Duodenal mucosa (tissue), 2 donors: ENCODE results near the gene PARK7.
A peak's percentile ranks its signal among the peaks of the same experiment; 100 is the strongest.
"Not testable (repeated sequence)": the region's sequence is repeated elsewhere in the genome, so short reads cannot be mapped to it uniquely, and the experiment has no call there.

Source experiments
- H3K27ac ChIP-seq: one replicate; pipeline ENCODE4 v1.7.0; 2013; ENCODE audit warnings: low read depth, low read length
- H3K27me3 ChIP-seq, 2 donors: one replicate each; pipeline ENCODE4 v1.7.0; 2013; ENCODE audit warnings: low read length in 2 of 2, control low read depth in 1 of 2; ENCODE audit not compliant: insufficient read depth in 2 of 2, control insufficient read depth in 1 of 2
- H3K36me3 ChIP-seq, 2 donors: one replicate each; pipeline ENCODE4 v1.7.0; 2013; ENCODE audit warnings: low read length in 2 of 2, control low read depth in 1 of 2; ENCODE audit not compliant: insufficient read depth in 2 of 2, control insufficient read depth in 1 of 2
- H3K4me1 ChIP-seq, 2 donors: one replicate each; pipeline ENCODE4 v1.7.0; 2013; ENCODE audit warnings: low read length in 2 of 2, control low read depth in 1 of 2; ENCODE audit not compliant: insufficient read depth in 2 of 2, control insufficient read depth in 1 of 2
- H3K4me3 ChIP-seq, 2 donors: one replicate each; pipeline ENCODE4 v1.7.0; 2013; ENCODE audit warnings: low read length in 2 of 2, low read depth in 1 of 2
- H3K9ac ChIP-seq, 2 donors: one replicate each; pipeline ENCODE4 v1.7.0; 2013; ENCODE audit warnings: low read length in 2 of 2, low read depth in 1 of 2
- H3K9me3 ChIP-seq, 2 donors: one replicate each; pipeline ENCODE4 v1.7.0; 2013; ENCODE audit warnings: low read length in 2 of 2, control low read depth in 1 of 2; ENCODE audit not compliant: control insufficient read depth in 1 of 2

PARK7 gene

GRCh38 chr1:7942214-7942921 is 19.1 kb upstream of the PARK7 start:
- H3K9me3 ChIP-seq, result no peaks in the 10 kb centered on the region
- no peak overlapping the region for H3K27ac ChIP-seq
- no peaks in the 10 kb centered on the region for H3K36me3 ChIP-seq
- peak overlapping the region in 1 of 2 donors; percentile 2 for H3K9ac ChIP-seq
- H3K4me1 ChIP-seq, result peaks cover 4 to 8% of the 10 kb centered on the region in 2 donors
- H3K4me3 ChIP-seq, result peak overlapping the region; percentile 47 to 48
- H3K27me3 ChIP-seq, result peaks cover 32% of the 10 kb centered on the region in 2 donors

GRCh38 chr1:7943251-7943650 is 18.3 kb upstream of the PARK7 start:
- peaks cover 4 to 8% of the 10 kb centered on the region in 2 donors for H3K4me1 ChIP-seq
- no peak overlapping the region for H3K4me3 ChIP-seq
- peaks cover 29 to 32% of the 10 kb centered on the region in 2 donors for H3K27me3 ChIP-seq
- H3K9me3 ChIP-seq, result no peaks in the 10 kb centered on the region
- no peak overlapping the region for H3K9ac ChIP-seq
- H3K36me3 ChIP-seq, result no peaks in the 10 kb centered on the region
- H3K27ac ChIP-seq, result no peak overlapping the region

- Histone ChIP-seq H3K4me1 (peaks cover 4 to 5% of the 10 kb centered on the region in 2 donors), H3K9ac (no peak overlapping the region), H3K4me3 (no peak overlapping the region), H3K9me3 (no peaks in the 10 kb centered on the region), H3K27me3 (no peaks in the 10 kb centered on the region), H3K36me3 (no peaks in the 10 kb centered on the region), H3K27ac (no peak overlapping the region)
Measured at GRCh38 chr1:7948960-7949359, 12.6 kb upstream of the PARK7 start.

- H3K4me1 ChIP-seq, H3K36me3 ChIP-seq, H3K9ac ChIP-seq, H3K27ac ChIP-seq, H3K4me3 ChIP-seq, H3K9me3 ChIP-seq, H3K27me3 ChIP-seq: not testable (repeated sequence)
Measured at GRCh38 chr1:7952791-7953190, 8.7 kb upstream of the PARK7 start.

GRCh38 chr1:7953850-7954609 is 7.5 kb upstream of the PARK7 start:
- Histone ChIP-seq H3K4me3 (peak overlapping the region; percentile 80 to 91), H3K9me3 (no peaks in the 10 kb centered on the region), H3K27me3 (no peaks in the 10 kb centered on the region), H3K27ac (peak overlapping the region; percentile 80), H3K36me3 (no peaks in the 10 kb centered on the region), H3K9ac (peak overlapping the region; percentile 73 to 86), H3K4me1 (peaks cover 4 to 6% of the 10 kb centered on the region in 2 donors)

- no peaks in the 10 kb centered on the region for H3K27me3 ChIP-seq
- peaks cover 4 to 6% of the 10 kb centered on the region in 2 donors for H3K4me1 ChIP-seq
- peak overlapping the region; percentile 73 to 86 for H3K9ac ChIP-seq
- H3K27ac ChIP-seq, result peak overlapping the region; percentile 80
- H3K9me3 ChIP-seq, result no peaks in the 10 kb centered on the region
- peak overlapping the region; percentile 80 to 91 for H3K4me3 ChIP-seq
- H3K36me3 ChIP-seq, result no peaks in the 10 kb centered on the region
Measured at GRCh38 chr1:7954683-7955082, 6.8 kb upstream of the PARK7 start.

GRCh38 chr1:7956218-7957032 is 5.1 kb upstream of the PARK7 start:
- H3K36me3 ChIP-seq, result no peaks in the 10 kb centered on the region
- no peak overlapping the region for H3K9ac ChIP-seq
- no peak overlapping the region for H3K4me3 ChIP-seq
- no peaks in the 10 kb centered on the region for H3K9me3 ChIP-seq
- no peak overlapping the region for H3K27ac ChIP-seq
- H3K4me1 ChIP-seq, result peaks cover 10 to 13% of the 10 kb centered on the region in 2 donors
- no peaks in the 10 kb centered on the region for H3K27me3 ChIP-seq

- H3K4me1 ChIP-seq, result peaks cover 11 to 19% of the 10 kb centered on the region in 2 donors
- H3K36me3 ChIP-seq, result peaks cover 6 to 13% of the 10 kb centered on the region in 2 donors
- peak overlapping the region in 1 of 2 donors; percentile 83 for H3K4me3 ChIP-seq
- H3K27ac ChIP-seq, result no peak overlapping the region
- H3K9ac ChIP-seq, result peak overlapping the region in 1 of 2 donors; percentile 86
- H3K27me3 ChIP-seq, result no peaks in the 10 kb centered on the region
- H3K9me3 ChIP-seq, result no peaks in the 10 kb centered on the region
Measured at GRCh38 chr1:7960165-7960564, 1.3 kb upstream of the PARK7 start.

- Histone ChIP-seq H3K27ac (peak overlapping the region; percentile 88), H3K27me3 (no peaks in the 10 kb centered on the region), H3K36me3 (peaks cover 10 to 19% of the 10 kb centered on the region in 2 donors), H3K4me3 (peak overlapping the region; percentile 83 to 88), H3K9me3 (no peaks in the 10 kb centered on the region), H3K4me1 (peaks cover 11 to 19% of the 10 kb centered on the region in 2 donors), H3K9ac (peak overlapping the region; percentile 86 to 96)
Measured at GRCh38 chr1:7960867-7961215, 670 bp upstream of the PARK7 start.

- Histone ChIP-seq H3K9ac (peak overlapping the region; percentile 75 to 79), H3K9me3 (no peaks in the 10 kb centered on the region), H3K27ac (peak overlapping the region; percentile 88), H3K4me3 (peak overlapping the region; percentile 83 to 88), H3K27me3 (no peaks in the 10 kb centered on the region), H3K36me3 (peaks cover 16 to 26% of the 10 kb centered on the region in 2 donors), H3K4me1 (peaks cover 11 to 19% of the 10 kb centered on the region in 2 donors)
Measured at GRCh38 chr1:7962014-7962335, 464 bp downstream of the PARK7 start.
